OCI-M2 (cell line): ENCODE measurements around the gene CDC40.
"Not testable (repeated sequence)": the region's sequence is repeated elsewhere in the genome, so short reads cannot be mapped to it uniquely, and the experiment has no call there.

ENCODE experiments used
- DNase-seq: peaks from one replicate; lab custom pipeline; 2025; ENCODE audit not compliant: unreplicated experiment; lab: John Stamatoyannopoulos, UW

CDC40 gene

GRCh38 chr6:110198561-110198960, 18.3 kb downstream of the CDC40 start:
- no peak for DNase-seq

- peak; percentile 42 for DNase-seq
These were observed 21.1 kb downstream of the CDC40 start for GRCh38 chr6:110201151-110201884.

- DNase-seq, result no peak
These were observed 27.4 kb downstream of the CDC40 start for GRCh38 chr6:110207652-110208051.

GRCh38 chr6:110211753-110212152, 31.5 kb downstream of the CDC40 start:
- DNase-seq, result no peak

GRCh38 chr6:110214338-110214737, 34.1 kb downstream of the CDC40 start:
- no peak for DNase-seq

- no peak for DNase-seq
These were observed 35.9 kb downstream of the CDC40 start for GRCh38 chr6:110216140-110216539.

GRCh38 chr6:110217266-110217665, 37.0 kb downstream of the CDC40 start:
- no peak for DNase-seq

GRCh38 chr6:110221738-110222137, 41.5 kb downstream of the CDC40 start:
- DNase-seq, result no peak

- DNase-seq, result no peak
These were observed 46.0 kb downstream of the CDC40 start for GRCh38 chr6:110226261-110226660.

- no peak for DNase-seq
These were observed 52.2 kb downstream of the CDC40 start for GRCh38 chr6:110232450-110232849.

- DNase-seq, result no peak
These were observed 53.6 kb downstream of the CDC40 start for GRCh38 chr6:110233770-110234374.

GRCh38 chr6:110236007-110236406, 55.8 kb downstream of the CDC40 start:
- DNase-seq, result not testable (repeated sequence)

- DNase-seq, result peak; percentile 17
These were observed 59.5 kb downstream of the CDC40 start for GRCh38 chr6:110239526-110240274.

- DNase-seq, result not testable (repeated sequence)
These were observed 64.4 kb downstream of the CDC40 start for GRCh38 chr6:110244621-110245020.

GRCh38 chr6:110246378-110246777, 66.2 kb downstream of the CDC40 start:
- DNase-seq, result no peak

- DNase-seq, result no peak
These were observed 66.8 kb downstream of the CDC40 start for GRCh38 chr6:110246900-110247546.

- no peak for DNase-seq
These were observed 69.8 kb downstream of the CDC40 start for GRCh38 chr6:110250058-110250457.

- no peak for DNase-seq
These were observed 70.6 kb downstream of the CDC40 start for GRCh38 chr6:110250838-110251237.

GRCh38 chr6:110255211-110255750, 75.1 kb downstream of the CDC40 start:
- DNase-seq, result peak; percentile 19

- no peak for DNase-seq
These were observed 76.1 kb downstream of the CDC40 start for GRCh38 chr6:110256366-110256765.

- DNase-seq, result no peak
These were observed 85.0 kb downstream of the CDC40 start for GRCh38 chr6:110265273-110265672.
